Measurements from ENCODE around the gene TTC23.

Gene TTC23

DNA sequence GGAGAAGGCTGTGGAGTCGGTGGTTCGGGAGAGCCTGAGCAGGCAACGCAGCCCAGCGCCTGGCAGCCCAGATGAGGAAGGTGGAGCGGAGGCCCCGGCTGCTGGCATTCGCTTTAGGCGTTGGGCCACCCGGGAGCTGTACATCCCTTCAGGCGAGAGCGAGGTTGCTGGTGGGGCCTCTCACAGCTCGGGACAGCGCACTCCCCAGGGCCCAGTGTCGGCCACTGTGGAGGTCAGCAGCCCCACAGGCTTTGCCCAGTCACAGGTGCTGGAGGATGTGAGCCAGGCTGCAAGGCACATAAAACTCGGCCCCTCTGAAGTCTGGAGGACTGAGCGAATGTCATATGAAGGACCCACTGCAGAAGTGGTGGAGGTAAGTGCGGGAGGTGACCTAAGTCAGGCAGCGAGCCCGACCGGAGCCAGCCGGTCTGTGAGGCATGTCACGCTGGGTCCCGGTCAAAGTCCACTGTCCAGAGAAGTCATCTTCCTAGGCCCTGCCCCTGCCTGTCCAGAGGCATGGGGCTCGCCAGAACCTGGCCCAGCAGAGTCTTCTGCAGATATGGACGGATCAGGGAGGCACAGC, 117.8 kb downstream of the TTC23 start:
- TF ChIP-seq, protein P1, sequence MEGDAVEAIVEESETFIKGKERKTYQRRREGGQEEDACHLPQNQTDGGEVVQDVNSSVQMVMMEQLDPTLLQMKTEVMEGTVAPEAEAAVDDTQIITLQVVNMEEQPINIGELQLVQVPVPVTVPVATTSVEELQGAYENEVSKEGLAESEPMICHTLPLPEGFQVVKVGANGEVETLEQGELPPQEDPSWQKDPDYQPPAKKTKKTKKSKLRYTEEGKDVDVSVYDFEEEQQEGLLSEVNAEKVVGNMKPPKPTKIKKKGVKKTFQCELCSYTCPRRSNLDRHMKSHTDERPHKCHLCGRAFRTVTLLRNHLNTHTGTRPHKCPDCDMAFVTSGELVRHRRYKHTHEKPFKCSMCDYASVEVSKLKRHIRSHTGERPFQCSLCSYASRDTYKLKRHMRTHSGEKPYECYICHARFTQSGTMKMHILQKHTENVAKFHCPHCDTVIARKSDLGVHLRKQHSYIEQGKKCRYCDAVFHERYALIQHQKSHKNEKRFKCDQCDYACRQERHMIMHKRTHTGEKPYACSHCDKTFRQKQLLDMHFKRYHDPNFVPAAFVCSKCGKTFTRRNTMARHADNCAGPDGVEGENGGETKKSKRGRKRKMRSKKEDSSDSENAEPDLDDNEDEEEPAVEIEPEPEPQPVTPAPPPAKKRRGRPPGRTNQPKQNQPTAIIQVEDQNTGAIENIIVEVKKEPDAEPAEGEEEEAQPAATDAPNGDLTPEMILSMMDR (IDR thresholded peaks at IDR 0.05; ENCODE audit: low read depth, low read length, missing control alignments) = no peak
- no peak overlapping the region for H3K4me3 ChIP-seq (ENCODE audit: low read depth, low read length)
- DNase-seq (ENCODE audit: low read depth) = no peak

DNA sequence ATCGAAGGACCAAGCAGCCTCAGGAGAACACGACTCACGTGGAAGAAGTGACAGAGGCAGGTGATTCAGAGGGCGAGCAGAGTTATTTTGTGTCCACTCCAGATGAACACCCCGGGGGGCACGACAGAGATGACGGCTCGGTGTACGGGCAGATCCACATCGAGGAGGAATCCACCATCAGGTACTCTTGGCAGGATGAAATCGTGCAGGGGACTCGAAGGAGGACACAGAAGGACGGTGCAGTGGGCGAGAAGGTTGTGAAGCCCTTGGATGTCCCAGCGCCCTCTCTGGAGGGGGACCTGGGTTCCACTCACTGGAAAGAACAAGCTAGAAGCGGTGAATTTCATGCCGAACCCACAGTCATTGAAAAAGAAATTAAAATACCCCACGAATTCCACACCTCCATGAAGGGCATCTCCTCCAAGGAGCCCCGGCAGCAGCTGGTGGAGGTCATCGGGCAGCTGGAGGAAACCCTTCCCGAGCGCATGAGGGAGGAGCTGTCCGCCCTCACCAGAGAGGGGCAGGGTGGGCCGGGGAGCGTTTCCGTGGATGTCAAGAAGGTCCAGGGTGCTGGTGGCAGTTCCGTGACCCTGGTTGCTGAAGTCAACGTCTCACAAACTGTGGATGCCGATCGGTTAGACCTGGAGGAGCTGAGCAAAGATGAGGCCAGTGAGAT, 118.5 kb downstream of the TTC23 start:
- no peak overlapping the region for H3K4me3 ChIP-seq (ENCODE audit: low read depth, low read length)
- TF ChIP-seq, protein P1 (IDR thresholded peaks at IDR 0.05; ENCODE audit: low read depth, low read length, missing control alignments) = no peak

GRCh38 chr15:99130314-99130713, 119.1 kb downstream of the TTC23 start:
- TF ChIP-seq, protein P1 (IDR thresholded peaks at IDR 0.05; ENCODE audit: low read depth, low read length, missing control alignments) = no peak
- no peak for DNase-seq (ENCODE audit: low read depth)
- H3K4me3 ChIP-seq (ENCODE audit: low read depth, low read length) = no peak overlapping the region

More for the DNA sequence above, 118.5 kb downstream of the TTC23 start:
- DNase-seq (ENCODE audit: low read depth) = no peak

DNA sequence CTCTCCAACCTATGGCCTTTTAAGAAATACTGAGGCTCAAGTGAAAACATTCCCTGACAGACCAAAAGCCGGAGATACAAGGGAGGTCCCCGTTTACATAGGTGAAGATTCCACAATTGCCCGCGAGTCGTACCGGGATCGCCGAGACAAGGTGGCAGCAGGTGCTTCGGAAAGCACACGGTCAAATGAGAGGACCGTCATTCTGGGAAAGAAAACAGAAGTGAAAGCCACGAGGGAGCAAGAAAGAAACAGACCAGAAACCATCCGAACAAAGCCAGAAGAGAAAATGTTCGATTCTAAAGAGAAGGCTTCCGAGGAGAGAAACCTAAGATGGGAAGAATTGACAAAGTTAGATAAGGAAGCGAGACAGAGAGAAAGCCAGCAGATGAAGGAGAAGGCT, 119.7 kb downstream of the TTC23 start:
- no peak overlapping the region for H3K4me3 ChIP-seq (ENCODE audit: low read depth, low read length)
- TF ChIP-seq, protein P1 (IDR thresholded peaks at IDR 0.05; ENCODE audit: low read depth, low read length, missing control alignments) = no peak
- DNase-seq (ENCODE audit: low read depth) = no peak

DNA sequence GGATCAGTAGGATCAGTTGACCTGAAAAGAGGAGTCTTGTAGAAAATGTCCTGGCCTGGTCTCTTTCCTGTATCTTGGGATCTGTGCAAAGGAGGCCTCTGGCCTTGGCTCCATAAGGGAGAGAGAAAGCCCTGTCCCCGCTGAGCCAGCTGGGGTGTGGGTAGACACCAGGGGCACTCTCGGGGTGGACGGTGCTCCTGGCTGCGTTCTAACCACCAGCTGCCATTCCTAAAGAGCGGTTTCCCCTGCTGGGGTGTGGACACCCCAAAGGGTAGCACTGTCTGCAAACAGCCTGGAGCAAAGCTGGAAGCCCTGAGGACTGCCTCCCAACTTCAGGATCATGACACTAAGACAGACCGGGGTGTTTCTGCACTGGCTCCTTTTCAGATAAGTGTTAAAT, 121.0 kb downstream of the TTC23 start:
- DNase-seq (ENCODE audit: low read depth) = no peak
- TF ChIP-seq, protein P1 (IDR thresholded peaks at IDR 0.05; ENCODE audit: low read depth, low read length, missing control alignments) = no peak
- H3K4me3 ChIP-seq (ENCODE audit: low read depth, low read length) = no peak overlapping the region

DNA sequence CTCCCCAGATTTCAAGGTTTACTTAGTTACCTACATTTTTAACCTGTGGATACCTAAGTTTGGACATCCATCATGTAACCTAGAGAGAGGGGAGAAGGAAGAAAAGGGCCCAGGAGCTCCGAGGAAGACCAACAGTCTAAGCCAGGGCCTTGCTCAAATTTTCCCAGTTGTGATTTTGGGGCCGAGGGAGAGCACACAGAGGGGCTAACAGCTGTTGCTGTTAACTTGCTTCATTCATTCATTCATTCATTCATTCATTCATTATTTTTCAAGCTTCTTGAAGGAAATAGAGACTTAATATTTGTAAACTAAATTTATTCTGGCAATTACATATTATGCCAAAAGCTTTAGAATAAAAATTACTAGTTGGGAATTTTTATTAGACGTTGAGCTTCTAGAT, 121.6 kb downstream of the TTC23 start:
- DNase-seq (ENCODE audit: low read depth) = no peak
- H3K4me3 ChIP-seq (ENCODE audit: low read depth, low read length) = no peak overlapping the region
- TF ChIP-seq, protein P1 (IDR thresholded peaks at IDR 0.05; ENCODE audit: low read depth, low read length, missing control alignments) = no peak

- TF ChIP-seq, protein P1 (IDR thresholded peaks at IDR 0.05; ENCODE audit: low read depth, low read length, missing control alignments) = no peak
- DNase-seq (ENCODE audit: low read depth) = no peak
- H3K4me3 ChIP-seq (ENCODE audit: low read depth, low read length) = no peak overlapping the region
Observed at GRCh38 chr15:99126930-99127329, 122.5 kb downstream of the TTC23 start.
